HFF-Myc (cell line): ENCODE data around the gene TPST2.

Experiments used
- DNase-seq: peaks from one replicate; pipeline ENCODE4 v3.0.0-alpha.2; 2011; ENCODE audit warnings: low read depth; ENCODE audit errors: extremely low read depth
- H3K4me3 ChIP-seq: replicated peaks from 2 replicates; pipeline ENCODE4 v1.5.1; 2011; ENCODE audit warnings: low read depth, mild to moderate bottlenecking, control low read depth, low read length
- TF ChIP-seq, protein P1 (sequence below): IDR thresholded peaks from 2 replicates; pipeline ENCODE4 v1.5.1; 2012; ENCODE audit warnings: mild to moderate bottlenecking, low read depth, low read length, control low read depth; ENCODE audit errors: missing control alignments

TPST2 gene

DNA sequence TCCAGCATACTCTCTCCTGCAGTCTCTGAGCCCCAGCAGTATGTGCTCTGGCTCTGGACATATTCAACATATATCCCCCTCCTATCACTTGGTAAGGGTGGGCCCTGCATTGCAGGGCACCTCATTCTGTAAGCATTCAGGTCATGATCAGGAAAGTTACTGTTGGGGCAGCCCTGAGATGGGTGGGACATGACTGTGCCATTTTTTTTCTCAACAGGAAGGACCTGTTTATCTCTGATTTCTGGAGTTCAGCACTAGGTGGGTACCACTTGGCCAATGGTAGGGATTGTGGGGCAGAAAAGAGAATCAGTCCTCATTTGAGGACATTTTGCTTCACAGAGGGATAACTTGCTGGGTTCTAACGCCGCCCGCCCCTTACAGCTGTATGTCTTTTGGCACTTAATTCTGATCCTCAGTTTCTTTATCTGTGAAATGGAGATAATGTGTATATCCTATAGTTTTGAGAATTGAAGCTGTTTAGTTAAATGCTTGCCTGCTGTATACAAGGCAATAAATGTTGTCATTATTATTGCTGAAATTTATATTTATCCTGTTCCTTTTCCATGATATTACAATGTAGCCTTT, 104.0 kb downstream of the TPST2 start:
- H3K4me3 ChIP-seq: peak overlapping the region; percentile 93; the same call in 1 of the 2 replicates
- TF ChIP-seq, protein P1, sequence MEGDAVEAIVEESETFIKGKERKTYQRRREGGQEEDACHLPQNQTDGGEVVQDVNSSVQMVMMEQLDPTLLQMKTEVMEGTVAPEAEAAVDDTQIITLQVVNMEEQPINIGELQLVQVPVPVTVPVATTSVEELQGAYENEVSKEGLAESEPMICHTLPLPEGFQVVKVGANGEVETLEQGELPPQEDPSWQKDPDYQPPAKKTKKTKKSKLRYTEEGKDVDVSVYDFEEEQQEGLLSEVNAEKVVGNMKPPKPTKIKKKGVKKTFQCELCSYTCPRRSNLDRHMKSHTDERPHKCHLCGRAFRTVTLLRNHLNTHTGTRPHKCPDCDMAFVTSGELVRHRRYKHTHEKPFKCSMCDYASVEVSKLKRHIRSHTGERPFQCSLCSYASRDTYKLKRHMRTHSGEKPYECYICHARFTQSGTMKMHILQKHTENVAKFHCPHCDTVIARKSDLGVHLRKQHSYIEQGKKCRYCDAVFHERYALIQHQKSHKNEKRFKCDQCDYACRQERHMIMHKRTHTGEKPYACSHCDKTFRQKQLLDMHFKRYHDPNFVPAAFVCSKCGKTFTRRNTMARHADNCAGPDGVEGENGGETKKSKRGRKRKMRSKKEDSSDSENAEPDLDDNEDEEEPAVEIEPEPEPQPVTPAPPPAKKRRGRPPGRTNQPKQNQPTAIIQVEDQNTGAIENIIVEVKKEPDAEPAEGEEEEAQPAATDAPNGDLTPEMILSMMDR: no peak
- DNase-seq: no peak

DNA sequence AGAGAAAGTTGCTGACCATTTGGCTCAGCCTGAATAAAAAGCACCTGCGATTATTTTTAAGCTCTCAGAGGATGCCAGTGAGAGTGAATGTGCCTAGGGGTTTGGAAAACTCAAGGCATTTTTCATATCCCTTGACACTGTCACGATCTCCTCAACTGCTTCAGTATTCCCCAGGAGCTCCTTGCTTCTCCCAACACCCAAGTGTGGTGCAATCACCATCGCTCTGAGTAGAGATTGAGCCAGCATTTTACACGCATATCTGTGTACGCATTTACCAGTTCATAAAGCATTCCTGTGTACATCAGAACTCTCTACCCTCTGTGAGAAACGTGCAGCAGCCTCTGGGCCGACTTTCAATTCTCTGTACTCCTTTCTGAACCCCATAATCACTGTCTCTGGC, 104.9 kb downstream of the TPST2 start:
- no peak for DNase-seq
- TF ChIP-seq, protein P1: no peak
- peak overlapping the region; percentile 93 for H3K4me3 ChIP-seq

DNA sequence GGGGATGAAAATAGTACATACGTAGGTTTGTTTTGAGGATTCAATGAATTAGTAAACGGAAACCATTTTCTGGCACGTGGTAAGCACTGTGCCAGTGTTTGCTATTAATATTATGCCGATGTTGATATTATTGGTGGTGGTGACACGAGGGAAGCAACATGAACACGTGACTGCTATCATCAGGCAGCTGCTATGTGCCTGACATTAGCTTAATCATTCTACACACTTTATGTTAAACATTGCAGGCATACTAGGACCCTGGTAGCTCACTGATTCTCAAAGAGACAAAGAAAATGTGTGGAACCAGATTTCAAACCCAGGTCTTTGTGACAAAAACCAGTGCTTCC, 105.6 kb downstream of the TPST2 start:
- no peak for DNase-seq
- TF ChIP-seq, protein P1: no peak
- H3K4me3 ChIP-seq: peak overlapping the region; percentile 93

DNA sequence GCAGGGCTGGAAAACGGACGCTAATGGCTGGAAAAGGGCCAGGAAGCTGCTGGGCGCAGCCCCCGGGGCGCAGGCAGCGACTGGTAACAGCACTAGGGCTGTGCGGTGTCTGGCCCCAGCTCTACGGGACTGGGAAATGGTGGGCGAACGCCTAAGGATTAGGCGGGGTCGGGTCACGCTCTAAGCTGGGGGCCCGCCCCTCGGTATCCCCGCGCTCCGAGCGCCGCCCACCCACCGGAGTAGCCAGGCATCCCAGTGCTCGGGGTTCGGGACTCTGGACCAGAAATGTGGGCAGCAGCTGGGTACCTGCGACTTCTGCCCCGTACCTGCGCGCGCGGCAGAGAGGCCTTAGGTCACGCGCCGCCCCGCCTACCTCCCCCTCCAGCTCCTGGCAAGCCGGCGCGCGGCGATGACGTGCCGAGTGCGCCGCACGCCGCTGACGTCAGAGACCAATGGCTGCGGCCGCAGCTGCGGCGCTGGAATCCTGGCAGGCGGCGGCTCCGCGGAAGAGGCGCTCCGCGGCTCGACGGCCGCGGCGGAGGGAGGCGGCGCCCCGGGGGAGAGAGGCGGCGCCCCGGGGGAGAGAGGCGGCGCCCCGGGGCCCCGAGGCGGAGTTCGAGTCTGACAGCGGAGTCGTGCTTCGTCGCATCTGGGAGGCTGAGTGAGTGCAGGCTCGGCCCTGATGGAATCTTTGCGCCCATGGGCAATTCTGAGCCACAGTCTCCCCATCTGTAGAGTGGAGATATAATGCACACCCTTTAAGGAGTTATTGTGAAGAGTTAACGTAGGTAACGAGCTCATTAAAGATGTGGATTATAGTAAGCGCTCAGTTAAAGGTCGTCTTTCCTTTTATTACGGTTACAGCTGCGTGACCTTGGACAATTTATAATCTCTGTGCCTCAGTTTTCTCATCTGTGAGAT, 106.2 kb downstream of the TPST2 start, which contains the start of the genes HPS4 and SRRD:
HPS4 (minus strand) TSS at position 345 of the 921 bp plus-strand sequence. CDS start 2,021 bp downstream, outside the sequence.
SRRD (plus strand) TSS at position 439 of the 921 bp plus-strand sequence; CDS start at position 453, 14 bp downstream.
- peak within 1 kb of the TSS; percentile 93 for H3K4me3 ChIP-seq
- TF ChIP-seq, protein P1: no peak
- no peak for DNase-seq

DNA sequence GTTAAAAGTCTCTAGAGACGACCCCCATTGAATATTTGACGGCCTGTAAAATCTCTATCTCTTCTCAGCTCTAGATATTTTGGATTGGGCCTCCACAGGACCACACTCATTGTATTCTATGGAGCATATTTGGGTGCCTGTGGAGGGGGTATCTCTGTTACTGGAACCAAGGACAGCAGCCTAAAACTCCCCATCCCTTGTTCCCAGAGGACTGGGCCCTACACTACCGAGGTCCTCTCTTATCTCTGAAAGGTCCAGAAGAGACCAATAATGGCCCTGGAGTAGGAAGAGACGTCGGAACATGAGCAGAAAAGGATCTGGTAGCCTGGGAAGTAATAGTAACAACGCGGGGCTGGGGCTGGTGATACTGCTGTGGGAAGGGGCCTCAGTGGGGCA, 106.9 kb downstream of the TPST2 start:
- no peak for DNase-seq
- TF ChIP-seq, protein P1: no peak
- H3K4me3 ChIP-seq: peak overlapping the region; percentile 93

DNA sequence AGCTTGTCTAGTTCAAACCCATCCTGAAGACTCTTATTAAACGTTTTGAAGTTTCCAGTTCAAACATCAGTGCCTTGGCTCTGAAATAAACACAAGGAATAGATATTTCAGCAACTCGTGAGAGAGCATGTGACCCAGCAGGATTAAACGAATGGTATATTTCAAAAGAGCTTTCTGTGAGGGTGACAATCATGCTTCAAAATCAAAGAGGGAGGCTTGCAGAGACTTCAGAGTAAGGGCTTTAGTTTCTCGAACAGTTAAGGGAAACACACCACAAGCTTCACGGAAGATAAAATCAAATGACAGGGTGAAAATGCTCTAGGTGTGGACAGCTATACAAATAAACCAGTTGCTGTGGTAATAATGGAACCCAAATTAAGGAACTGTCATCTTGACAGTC, 107.8 kb downstream of the TPST2 start:
- TF ChIP-seq, protein P1: no peak
- peak overlapping the region; percentile 93; the same call in 1 of the 2 replicates for H3K4me3 ChIP-seq
- no peak for DNase-seq
